ENCODE measurements around the gene AMMECR1.

Gene AMMECR1

GRCh38 chrX:110208092-110208491, 109.8 kb downstream of the AMMECR1 start:
- Histone ChIP-seq H3K4me1 (ENCODE audit: insufficient read depth, low read length) (no peaks in the 10 kb centered on the region), H3K9ac (ENCODE audit: low read length) (no peak overlapping the region), H3K9me3 (ENCODE audit: low read length) (no peaks in the 10 kb centered on the region), H3K36me3 (ENCODE audit: insufficient read depth, low read length) (no peaks in the 10 kb centered on the region), H3K4me3 (ENCODE audit: low read depth in 1 of 2, low read length in 2 of 2) (no peak overlapping the region), H3K27ac (ENCODE audit: low read depth, low read length) (no peak overlapping the region), H3K27me3 (ENCODE audit: control insufficient read depth in 1 of 2, insufficient read depth in 2 of 2, low read length in 2 of 2) (no peaks in the 10 kb centered on the region)

GRCh38 chrX:110204986-110205385, 112.9 kb downstream of the AMMECR1 start:
- Histone ChIP-seq H3K4me3 (ENCODE audit: low read depth in 1 of 2, low read length in 2 of 2) (no peak overlapping the region), H3K36me3 (ENCODE audit: insufficient read depth, low read length) (no peaks in the 10 kb centered on the region), H3K4me1 (ENCODE audit: insufficient read depth, low read length) (no peaks in the 10 kb centered on the region), H3K27ac (ENCODE audit: low read depth, low read length) (no peak overlapping the region), H3K9ac (ENCODE audit: low read length) (no peak overlapping the region), H3K27me3 (ENCODE audit: control insufficient read depth in 1 of 2, insufficient read depth in 2 of 2, low read length in 2 of 2) (no peaks in the 10 kb centered on the region), H3K9me3 (ENCODE audit: low read length) (no peaks in the 10 kb centered on the region)

- no peaks in the 10 kb centered on the region for H3K36me3 ChIP-seq (ENCODE audit: insufficient read depth, low read length)
- no peak overlapping the region for H3K9ac ChIP-seq (ENCODE audit: low read length)
- H3K4me1 ChIP-seq (ENCODE audit: insufficient read depth, low read length): no peaks in the 10 kb centered on the region
These were observed 116.1 kb downstream of the AMMECR1 start for GRCh38 chrX:110201799-110202198.

GRCh38 chrX:110194977-110195376, 122.9 kb downstream of the AMMECR1 start:
- Histone ChIP-seq H3K36me3 (ENCODE audit: insufficient read depth, low read length) (no peaks in the 10 kb centered on the region), H3K9ac (ENCODE audit: low read length) (no peak overlapping the region), H3K4me3 (ENCODE audit: low read depth in 1 of 2, low read length in 2 of 2) (no peak overlapping the region), H3K4me1 (ENCODE audit: insufficient read depth, low read length) (no peaks in the 10 kb centered on the region), H3K27ac (ENCODE audit: low read depth, low read length) (no peak overlapping the region), H3K9me3 (ENCODE audit: low read length) (no peaks in the 10 kb centered on the region), H3K27me3 (ENCODE audit: control insufficient read depth in 1 of 2, insufficient read depth in 2 of 2, low read length in 2 of 2) (peaks cover 0 to 5% of the 10 kb centered on the region in 2 donors)

More at GRCh38 chrX:110201799-110202198, 116.1 kb downstream of the AMMECR1 start:
- H3K27me3 ChIP-seq (ENCODE audit: control insufficient read depth in 1 of 2, insufficient read depth in 2 of 2, low read length in 2 of 2): no peaks in the 10 kb centered on the region
- H3K27ac ChIP-seq (ENCODE audit: low read depth, low read length): no peak overlapping the region
- H3K4me3 ChIP-seq (ENCODE audit: low read depth in 1 of 2, low read length in 2 of 2): no peak overlapping the region
- no peaks in the 10 kb centered on the region for H3K9me3 ChIP-seq (ENCODE audit: low read length)

GRCh38 chrX:110192516-110192915, 125.4 kb downstream of the AMMECR1 start:
- Histone ChIP-seq H3K4me3 (ENCODE audit: low read depth in 1 of 2, low read length in 2 of 2) (no peak overlapping the region), H3K27me3 (ENCODE audit: control insufficient read depth in 1 of 2, insufficient read depth in 2 of 2, low read length in 2 of 2) (peaks cover 0 to 5% of the 10 kb centered on the region in 2 donors), H3K9ac (ENCODE audit: low read length) (no peak overlapping the region), H3K4me1 (ENCODE audit: insufficient read depth, low read length) (no peaks in the 10 kb centered on the region), H3K36me3 (ENCODE audit: insufficient read depth, low read length) (no peaks in the 10 kb centered on the region), H3K9me3 (ENCODE audit: low read length) (no peaks in the 10 kb centered on the region), H3K27ac (ENCODE audit: low read depth, low read length) (no peak overlapping the region)

GRCh38 chrX:110188701-110189558, 129.0 kb downstream of the AMMECR1 start:
- no peak overlapping the region for H3K27ac ChIP-seq (ENCODE audit: low read depth, low read length)
- no peaks in the 10 kb centered on the region for H3K36me3 ChIP-seq (ENCODE audit: insufficient read depth, low read length)
- H3K4me3 ChIP-seq (ENCODE audit: low read depth in 1 of 2, low read length in 2 of 2): no peak overlapping the region

GRCh38 chrX:110183314-110183713, 134.6 kb downstream of the AMMECR1 start:
- Histone ChIP-seq H3K9ac (ENCODE audit: low read length) (no peak overlapping the region), H3K27ac (ENCODE audit: low read depth, low read length) (no peak overlapping the region), H3K4me1 (ENCODE audit: insufficient read depth, low read length) (no peaks in the 10 kb centered on the region), H3K4me3 (ENCODE audit: low read depth in 1 of 2, low read length in 2 of 2) (no peak overlapping the region), H3K36me3 (ENCODE audit: insufficient read depth, low read length) (no peaks in the 10 kb centered on the region), H3K27me3 (ENCODE audit: control insufficient read depth in 1 of 2, insufficient read depth in 2 of 2, low read length in 2 of 2) (no peaks in the 10 kb centered on the region), H3K9me3 (ENCODE audit: low read length) (no peaks in the 10 kb centered on the region)

More at GRCh38 chrX:110188701-110189558, 129.0 kb downstream of the AMMECR1 start:
- no peaks in the 10 kb centered on the region for H3K9me3 ChIP-seq (ENCODE audit: low read length)
- H3K4me1 ChIP-seq (ENCODE audit: insufficient read depth, low read length): no peaks in the 10 kb centered on the region
- no peak overlapping the region for H3K9ac ChIP-seq (ENCODE audit: low read length)
- peaks cover 0 to 5% of the 10 kb centered on the region in 2 donors for H3K27me3 ChIP-seq (ENCODE audit: control insufficient read depth in 1 of 2, insufficient read depth in 2 of 2, low read length in 2 of 2)

GRCh38 chrX:110182865-110183264, 135.0 kb downstream of the AMMECR1 start:
- no peaks in the 10 kb centered on the region for H3K27me3 ChIP-seq (ENCODE audit: control insufficient read depth in 1 of 2, insufficient read depth in 2 of 2, low read length in 2 of 2)
- H3K36me3 ChIP-seq (ENCODE audit: insufficient read depth, low read length): no peaks in the 10 kb centered on the region
- no peak overlapping the region for H3K9ac ChIP-seq (ENCODE audit: low read length)
- no peaks in the 10 kb centered on the region for H3K9me3 ChIP-seq (ENCODE audit: low read length)
- H3K27ac ChIP-seq (ENCODE audit: low read depth, low read length): no peak overlapping the region
- H3K4me1 ChIP-seq (ENCODE audit: insufficient read depth, low read length): no peaks in the 10 kb centered on the region
- H3K4me3 ChIP-seq (ENCODE audit: low read depth in 1 of 2, low read length in 2 of 2): no peak overlapping the region

- Histone ChIP-seq H3K27ac (ENCODE audit: low read depth, low read length) (no peak overlapping the region), H3K27me3 (ENCODE audit: control insufficient read depth in 1 of 2, insufficient read depth in 2 of 2, low read length in 2 of 2) (no peaks in the 10 kb centered on the region), H3K4me1 (ENCODE audit: insufficient read depth, low read length) (no peaks in the 10 kb centered on the region), H3K4me3 (ENCODE audit: low read depth in 1 of 2, low read length in 2 of 2) (no peak overlapping the region), H3K36me3 (ENCODE audit: insufficient read depth, low read length) (no peaks in the 10 kb centered on the region), H3K9ac (ENCODE audit: low read length) (no peak overlapping the region), H3K9me3 (ENCODE audit: low read length) (no peaks in the 10 kb centered on the region)
These were observed 135.5 kb downstream of the AMMECR1 start for GRCh38 chrX:110182362-110182761.

- H3K4me1 ChIP-seq (ENCODE audit: insufficient read depth, low read length): no peaks in the 10 kb centered on the region
- H3K9me3 ChIP-seq (ENCODE audit: low read length): no peaks in the 10 kb centered on the region
- no peak overlapping the region for H3K27ac ChIP-seq (ENCODE audit: low read depth, low read length)
- no peaks in the 10 kb centered on the region for H3K27me3 ChIP-seq (ENCODE audit: control insufficient read depth in 1 of 2, insufficient read depth in 2 of 2, low read length in 2 of 2)
- H3K4me3 ChIP-seq (ENCODE audit: low read depth in 1 of 2, low read length in 2 of 2): no peak overlapping the region
- no peak overlapping the region for H3K9ac ChIP-seq (ENCODE audit: low read length)
- H3K36me3 ChIP-seq (ENCODE audit: insufficient read depth, low read length): no peaks in the 10 kb centered on the region
These were observed 136.3 kb downstream of the AMMECR1 start for GRCh38 chrX:110181459-110182137.

GRCh38 chrX:110180928-110181310, 137.0 kb downstream of the AMMECR1 start:
- Histone ChIP-seq H3K9me3 (ENCODE audit: low read length) (no peaks in the 10 kb centered on the region), H3K27ac (ENCODE audit: low read depth, low read length) (no peak overlapping the region), H3K9ac (ENCODE audit: low read length) (no peak overlapping the region), H3K4me1 (ENCODE audit: insufficient read depth, low read length) (no peaks in the 10 kb centered on the region), H3K4me3 (ENCODE audit: low read depth in 1 of 2, low read length in 2 of 2) (no peak overlapping the region), H3K36me3 (ENCODE audit: insufficient read depth, low read length) (no peaks in the 10 kb centered on the region), H3K27me3 (ENCODE audit: control insufficient read depth in 1 of 2, insufficient read depth in 2 of 2, low read length in 2 of 2) (no peaks in the 10 kb centered on the region)

All from muscle layer of colon (tissue), 2 donors.